ENCODE measurements around the gene FBXL16.

DNA sequence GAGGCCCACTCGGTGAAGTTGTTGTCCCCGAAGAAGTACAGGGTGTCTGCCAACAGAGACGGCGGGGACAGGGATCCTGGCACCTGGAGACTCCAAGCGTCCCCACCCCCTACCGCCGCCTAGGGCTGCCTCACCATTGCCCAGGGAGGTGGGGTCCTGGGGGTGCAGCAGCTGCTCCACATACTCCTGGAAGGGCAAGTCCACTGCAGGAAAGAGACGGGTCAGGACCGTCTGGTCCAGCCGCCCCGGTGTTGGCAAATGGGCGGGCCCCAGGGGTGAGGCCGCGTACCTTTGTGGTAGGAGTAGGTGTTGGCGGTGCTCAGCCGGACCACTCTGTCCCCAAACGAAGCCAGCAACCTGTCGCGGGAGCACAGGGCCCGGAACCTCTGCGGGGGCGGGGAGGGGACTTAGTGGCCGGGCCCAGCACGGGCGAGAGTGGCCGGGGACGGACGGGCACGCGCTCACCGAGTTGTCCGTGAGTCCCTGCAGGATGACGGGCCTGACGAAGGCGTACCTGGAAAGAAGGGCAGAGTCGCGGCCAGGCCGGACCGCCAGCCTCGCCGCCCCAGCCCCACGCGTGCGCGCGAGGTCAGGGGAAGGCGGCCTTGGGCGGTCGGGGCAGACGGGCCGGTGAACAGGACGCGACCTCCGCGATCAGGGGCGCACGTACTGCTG, 22.1 kb downstream of the FBXL16 start:
- TF ChIP-seq, protein P1, sequence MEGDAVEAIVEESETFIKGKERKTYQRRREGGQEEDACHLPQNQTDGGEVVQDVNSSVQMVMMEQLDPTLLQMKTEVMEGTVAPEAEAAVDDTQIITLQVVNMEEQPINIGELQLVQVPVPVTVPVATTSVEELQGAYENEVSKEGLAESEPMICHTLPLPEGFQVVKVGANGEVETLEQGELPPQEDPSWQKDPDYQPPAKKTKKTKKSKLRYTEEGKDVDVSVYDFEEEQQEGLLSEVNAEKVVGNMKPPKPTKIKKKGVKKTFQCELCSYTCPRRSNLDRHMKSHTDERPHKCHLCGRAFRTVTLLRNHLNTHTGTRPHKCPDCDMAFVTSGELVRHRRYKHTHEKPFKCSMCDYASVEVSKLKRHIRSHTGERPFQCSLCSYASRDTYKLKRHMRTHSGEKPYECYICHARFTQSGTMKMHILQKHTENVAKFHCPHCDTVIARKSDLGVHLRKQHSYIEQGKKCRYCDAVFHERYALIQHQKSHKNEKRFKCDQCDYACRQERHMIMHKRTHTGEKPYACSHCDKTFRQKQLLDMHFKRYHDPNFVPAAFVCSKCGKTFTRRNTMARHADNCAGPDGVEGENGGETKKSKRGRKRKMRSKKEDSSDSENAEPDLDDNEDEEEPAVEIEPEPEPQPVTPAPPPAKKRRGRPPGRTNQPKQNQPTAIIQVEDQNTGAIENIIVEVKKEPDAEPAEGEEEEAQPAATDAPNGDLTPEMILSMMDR (IDR thresholded peaks at IDR 0.05), result no peak
- TF ChIP-seq POLR2A (IDR thresholded peaks at IDR 0.05), result no peak
